ENCODE results near the gene OR12D2. TPM values are rescaled to one million over a fixed set of nuclear protein-coding genes. Genes with fewer than 3 reads are reported as not detected.

OR12D2 gene
- total RNA-seq, 1 donor from 2014 or later = not detected

DNA sequence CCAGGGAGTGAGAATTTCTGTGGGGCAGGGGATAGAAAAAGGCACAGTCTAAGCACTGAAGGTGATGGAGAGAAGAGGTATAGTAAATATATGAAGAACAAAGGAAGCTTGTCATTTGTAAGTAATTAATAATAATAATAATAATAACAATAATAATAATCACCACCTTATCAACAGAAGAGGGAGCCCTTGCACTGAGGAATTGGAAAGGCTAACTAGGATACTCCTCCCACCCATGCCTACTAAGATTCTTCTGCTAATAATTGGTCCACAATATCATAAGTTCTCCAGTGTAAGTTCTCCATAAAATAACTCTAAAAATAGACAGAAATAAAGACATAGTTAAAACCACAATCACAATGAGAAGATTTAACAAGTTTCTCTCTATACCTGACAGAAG is 19.4 kb upstream of the OR12D2 start:
- no peaks in the 10 kb centered on the region for H3K27me3 ChIP-seq (ENCODE audit: control insufficient read depth, insufficient read depth, low read length)
- H3K4me3 ChIP-seq (ENCODE audit: low read depth, low read length) = no peak overlapping the region
- H3K36me3 ChIP-seq (ENCODE audit: control insufficient read depth, insufficient read depth, low read length) = no peaks in the 10 kb centered on the region
- TF ChIP-seq, protein P1, sequence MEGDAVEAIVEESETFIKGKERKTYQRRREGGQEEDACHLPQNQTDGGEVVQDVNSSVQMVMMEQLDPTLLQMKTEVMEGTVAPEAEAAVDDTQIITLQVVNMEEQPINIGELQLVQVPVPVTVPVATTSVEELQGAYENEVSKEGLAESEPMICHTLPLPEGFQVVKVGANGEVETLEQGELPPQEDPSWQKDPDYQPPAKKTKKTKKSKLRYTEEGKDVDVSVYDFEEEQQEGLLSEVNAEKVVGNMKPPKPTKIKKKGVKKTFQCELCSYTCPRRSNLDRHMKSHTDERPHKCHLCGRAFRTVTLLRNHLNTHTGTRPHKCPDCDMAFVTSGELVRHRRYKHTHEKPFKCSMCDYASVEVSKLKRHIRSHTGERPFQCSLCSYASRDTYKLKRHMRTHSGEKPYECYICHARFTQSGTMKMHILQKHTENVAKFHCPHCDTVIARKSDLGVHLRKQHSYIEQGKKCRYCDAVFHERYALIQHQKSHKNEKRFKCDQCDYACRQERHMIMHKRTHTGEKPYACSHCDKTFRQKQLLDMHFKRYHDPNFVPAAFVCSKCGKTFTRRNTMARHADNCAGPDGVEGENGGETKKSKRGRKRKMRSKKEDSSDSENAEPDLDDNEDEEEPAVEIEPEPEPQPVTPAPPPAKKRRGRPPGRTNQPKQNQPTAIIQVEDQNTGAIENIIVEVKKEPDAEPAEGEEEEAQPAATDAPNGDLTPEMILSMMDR (IDR thresholded peaks at IDR 0.05; ENCODE audit: insufficient read depth, low read length, poor library complexity, severe bottlenecking) = no peak
- no peak for DNase-seq (ENCODE audit: low read depth)

DNA sequence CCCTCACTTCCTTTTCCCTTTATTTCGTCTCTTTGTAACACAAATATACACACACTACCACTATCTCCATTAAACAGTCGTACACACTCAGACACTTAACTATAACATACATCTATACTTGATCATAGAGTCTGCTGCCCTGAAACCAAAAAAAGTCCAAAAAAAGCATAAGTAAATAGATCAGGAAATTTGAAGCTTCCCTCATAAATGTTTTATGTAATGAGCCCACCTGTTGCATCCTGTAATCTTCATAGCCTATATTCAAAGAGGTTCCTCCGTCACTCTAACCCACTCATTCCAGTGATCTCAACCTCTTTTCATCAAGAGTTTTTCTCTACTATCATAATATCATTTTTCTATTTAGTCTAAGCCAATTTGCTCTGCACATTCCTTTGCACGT is 6.9 kb upstream of the OR12D2 start:
- Histone ChIP-seq H3K4me3 (ENCODE audit: low read depth, low read length) (no peak overlapping the region), H3K36me3 (ENCODE audit: control insufficient read depth, insufficient read depth, low read length) (no peaks in the 10 kb centered on the region), H3K27me3 (ENCODE audit: control insufficient read depth, insufficient read depth, low read length) (no peaks in the 10 kb centered on the region)
- no peak for DNase-seq (ENCODE audit: low read depth)
- TF ChIP-seq, protein P1 (IDR thresholded peaks at IDR 0.05; ENCODE audit: insufficient read depth, low read length, poor library complexity, severe bottlenecking) = no peak

DNA sequence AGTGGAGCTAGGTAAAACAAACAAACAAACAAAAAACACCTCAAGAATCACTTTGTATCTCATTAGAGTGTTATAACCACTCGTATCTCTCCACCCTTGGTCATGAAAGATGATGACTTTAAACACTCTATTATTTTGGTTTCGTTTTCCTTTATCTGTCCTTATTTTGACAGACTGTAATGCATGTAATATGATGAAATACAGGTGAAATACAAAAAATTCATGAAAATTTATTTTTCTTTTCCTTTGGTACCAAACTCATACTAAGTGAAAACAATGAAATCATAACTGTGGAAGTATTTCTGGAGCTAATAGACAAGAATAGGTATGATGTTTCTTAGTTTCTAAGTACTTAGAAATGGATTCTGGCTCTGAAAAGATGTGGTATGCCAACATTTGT is 4.1 kb downstream of the OR12D2 start:
- Histone ChIP-seq H3K36me3 (ENCODE audit: control insufficient read depth, insufficient read depth, low read length) (no peaks in the 10 kb centered on the region), H3K4me3 (ENCODE audit: low read depth, low read length) (no peak overlapping the region), H3K27me3 (ENCODE audit: control insufficient read depth, insufficient read depth, low read length) (no peaks in the 10 kb centered on the region)
- no peak for DNase-seq (ENCODE audit: low read depth)
- TF ChIP-seq, protein P1 (IDR thresholded peaks at IDR 0.05; ENCODE audit: insufficient read depth, low read length, poor library complexity, severe bottlenecking) = no peak

DNA sequence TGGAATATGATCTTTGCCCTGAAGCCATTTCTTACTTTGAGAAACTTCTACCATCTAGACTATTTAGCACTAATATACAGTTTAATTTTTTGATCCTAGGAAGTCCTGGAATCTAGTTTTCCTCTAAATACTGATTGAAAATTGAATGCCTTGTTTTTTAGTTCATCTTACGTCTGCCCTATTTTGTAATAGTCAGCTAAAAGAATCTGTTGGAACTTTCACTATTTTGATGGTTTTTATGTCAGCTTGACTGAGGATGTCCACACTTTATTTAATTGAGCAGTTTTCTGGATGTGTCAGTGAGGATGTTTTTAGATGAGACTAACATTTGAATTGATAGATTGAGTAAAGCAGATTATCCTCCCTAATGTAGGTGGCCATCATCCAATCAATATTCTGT is 8.4 kb downstream of the OR12D2 start:
- no peak for DNase-seq (ENCODE audit: low read depth)
- Histone ChIP-seq H3K27me3 (ENCODE audit: control insufficient read depth, insufficient read depth, low read length) (no peaks in the 10 kb centered on the region), H3K4me3 (ENCODE audit: low read depth, low read length) (no peak overlapping the region), H3K36me3 (ENCODE audit: control insufficient read depth, insufficient read depth, low read length) (no peaks in the 10 kb centered on the region)
- TF ChIP-seq, protein P1 (IDR thresholded peaks at IDR 0.05; ENCODE audit: insufficient read depth, low read length, poor library complexity, severe bottlenecking) = no peak

DNA sequence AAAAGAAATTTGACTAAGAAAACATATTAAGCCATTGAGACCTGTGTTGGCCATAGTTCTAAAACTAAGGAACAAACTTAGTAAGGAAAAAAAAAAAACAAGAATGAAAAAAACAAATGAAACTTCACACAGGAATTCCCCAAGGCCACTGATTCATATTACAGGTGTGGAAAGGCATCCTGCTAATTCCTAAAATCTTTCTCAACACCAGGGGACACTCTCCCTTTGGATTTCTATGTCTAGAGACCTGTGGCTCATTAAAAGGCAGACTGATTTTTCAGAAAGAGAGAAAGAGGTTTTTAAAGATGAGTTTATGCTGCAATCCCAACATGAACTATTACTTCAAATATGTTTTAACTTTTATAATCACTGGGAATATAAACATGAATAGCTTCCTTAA is 19.2 kb downstream of the OR12D2 start, which contains the start of gene OR12D1:
Gene OR12D1, plus strand, starts transcription at position 341 of the 400 bp plus-strand sequence.
- TF ChIP-seq, protein P1 (IDR thresholded peaks at IDR 0.05; ENCODE audit: insufficient read depth, low read length, poor library complexity, severe bottlenecking) = peak; percentile 26
- no peaks in the 10 kb centered on the region for H3K27me3 ChIP-seq (ENCODE audit: control insufficient read depth, insufficient read depth, low read length)
- no peaks in the 10 kb centered on the region for H3K36me3 ChIP-seq (ENCODE audit: control insufficient read depth, insufficient read depth, low read length)
- no peak for DNase-seq (ENCODE audit: low read depth)
- no peak within 1 kb of the TSS for H3K4me3 ChIP-seq (ENCODE audit: low read depth, low read length)

DNA sequence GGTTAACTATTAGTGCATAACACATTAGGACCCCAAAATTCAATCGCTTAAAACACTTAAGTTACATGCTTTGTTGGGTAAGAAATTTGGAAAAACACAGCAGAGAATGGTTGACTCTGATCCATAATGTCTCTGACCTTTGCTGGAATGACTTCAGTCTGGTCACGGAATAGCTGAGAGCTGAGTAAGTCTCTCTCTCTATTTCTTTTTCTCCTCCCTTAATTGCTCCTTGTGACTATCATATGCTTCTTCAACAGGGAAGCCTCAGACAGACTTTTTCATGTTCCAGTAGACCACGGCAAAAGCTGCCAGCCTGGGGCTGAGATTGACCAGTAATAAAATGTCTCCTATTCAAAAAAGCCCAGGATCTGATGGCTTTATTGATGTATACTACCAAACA is 24.1 kb downstream of the OR12D2 start:
- H3K27me3 ChIP-seq (ENCODE audit: control insufficient read depth, insufficient read depth, low read length) = no peaks in the 10 kb centered on the region
- H3K4me3 ChIP-seq (ENCODE audit: low read depth, low read length) = no peak overlapping the region
- TF ChIP-seq, protein P1 (IDR thresholded peaks at IDR 0.05; ENCODE audit: insufficient read depth, low read length, poor library complexity, severe bottlenecking) = no peak
- no peaks in the 10 kb centered on the region for H3K36me3 ChIP-seq (ENCODE audit: control insufficient read depth, insufficient read depth, low read length)
- DNase-seq (ENCODE audit: low read depth) = no peak
